OCI-LY1 (cell line): ENCODE results near the gene C4orf51.

Experiments used
- H2AFZ ChIP-seq: fragments of 200-600 bp; sonication (generic), shearing (Covaris generic); 2 replicates; pipeline ENCODE4 v1.6.0; 2014; ENCODE audit warnings: antibody characterized with exemption, mild to moderate bottlenecking, low read length
- H3F3A ChIP-seq: fragments of 200-600 bp; sonication (generic), shearing (Covaris generic); 2 replicates; pipeline ENCODE4 v1.6.0; 2014; ENCODE audit warnings: mild to moderate bottlenecking, antibody characterized with exemption, low read length, moderate library complexity; ENCODE audit not compliant: insufficient read depth
- H3K27ac ChIP-seq: fragments of 200-600 bp; sonication (generic); 2 replicates; pipeline ENCODE4 v1.5.1; 2014; ENCODE audit warnings: low read length, mixed run types, mild to moderate bottlenecking, low read depth; ENCODE audit not compliant: poor library complexity, severe bottlenecking
- H3K27me3 ChIP-seq: fragments of 200-600 bp; sonication (generic); 2 replicates; pipeline ENCODE4 v1.6.0; 2014; ENCODE audit warnings: antibody characterized with exemption, mild to moderate bottlenecking, low read length, moderate library complexity; ENCODE audit not compliant: insufficient read depth
- H3K36me3 ChIP-seq: fragments of 200-600 bp; sonication (generic); 2 replicates; pipeline ENCODE4 v1.6.1; 2014; ENCODE audit warnings: mild to moderate bottlenecking, antibody characterized with exemption, low read length, moderate library complexity, mixed read lengths; ENCODE audit not compliant: insufficient read depth
- H3K4me1 ChIP-seq: fragments of 200-600 bp; sonication (generic); 2 replicates; pipeline ENCODE4 v1.5.1; 2014; ENCODE audit warnings: mild to moderate bottlenecking, low read length, moderate library complexity; ENCODE audit not compliant: insufficient read depth, severe bottlenecking
- H3K4me2 ChIP-seq: fragments of 200-600 bp; sonication (generic), shearing (Covaris generic); 2 replicates; pipeline ENCODE4 v1.6.1; 2014; ENCODE audit warnings: low read length
- H3K4me3 ChIP-seq: fragments of 200-600 bp; sonication (generic); 2 replicates; pipeline ENCODE4 v1.5.1; 2014; ENCODE audit warnings: low read length, low read depth, mild to moderate bottlenecking, mixed read lengths; ENCODE audit not compliant: poor library complexity, severe bottlenecking
- H3K79me2 ChIP-seq: fragments of 200-600 bp; shearing (Covaris generic); 2 replicates; pipeline ENCODE4 v1.6.1; 2016; ENCODE audit warnings: mixed run types, low read length, mixed read lengths; ENCODE audit not compliant: insufficient read depth
- H3K9ac ChIP-seq: fragments of 200-600 bp; sonication (generic), shearing (Covaris generic); 2 replicates; pipeline ENCODE4 v1.6.1; 2014; ENCODE audit warnings: mild to moderate bottlenecking, low read length, mixed read lengths
- H3K9me2 ChIP-seq: fragments of 200-600 bp; sonication (generic), shearing (Covaris generic); 2 replicates; pipeline ENCODE4 v1.6.1; 2014; ENCODE audit warnings: low read depth, mild to moderate bottlenecking, low read length, mixed read lengths
- H3K9me3 ChIP-seq: fragments of 200-600 bp; shearing (Covaris generic); 2 replicates; pipeline ENCODE4 v1.6.1; 2014; ENCODE audit warnings: low read length, mixed read lengths
- H4K20me1 ChIP-seq: fragments of 200-600 bp; sonication (generic), shearing (Covaris generic); 2 replicates; pipeline ENCODE4 v1.6.0; 2016; ENCODE audit warnings: mild to moderate bottlenecking, low read length; ENCODE audit not compliant: insufficient read depth
- CTCF ChIP-seq: fragments of 200-600 bp; sonication (generic), shearing (Covaris generic); IDR thresholded peaks from 2 replicates; pipeline ENCODE4 v1.5.1; 2017; ENCODE audit warnings: mild to moderate bottlenecking, antibody characterized with exemption, low read length, moderate library complexity, mixed read lengths
- EZH2 ChIP-seq: fragments of 200-600 bp; sonication (generic), shearing (Covaris generic); IDR thresholded peaks from 2 replicates; pipeline ENCODE4 v1.8.0; 2017; ENCODE audit warnings: borderline replicate concordance, mixed run types, mild to moderate bottlenecking, antibody characterized with exemption, low read length, moderate library complexity, mixed read lengths

Gene C4orf51

GRCh38 chr4:145756244-145756643, 76.3 kb downstream of the C4orf51 start:
- H3K79me2 ChIP-seq = no peaks in the 10 kb centered on the region
- no peak overlapping the region for H2AFZ ChIP-seq
- no peaks in the 10 kb centered on the region for H3K27me3 ChIP-seq
- H3K4me3 ChIP-seq = no peak overlapping the region
- no peak overlapping the region for H3K4me2 ChIP-seq
- no peaks in the 10 kb centered on the region for H3K9me2 ChIP-seq
- H3F3A ChIP-seq = no peaks in the 10 kb centered on the region
- H3K36me3 ChIP-seq = peaks cover 22% of the 10 kb centered on the region
- H4K20me1 ChIP-seq = no peaks in the 10 kb centered on the region
- no peaks in the 10 kb centered on the region for H3K4me1 ChIP-seq
- H3K27ac ChIP-seq = no peak overlapping the region
- H3K9ac ChIP-seq = no peak overlapping the region
- TF ChIP-seq CTCF (no peak), EZH2 (no peak)
- H3K9me3 ChIP-seq = no peaks in the 10 kb centered on the region

GRCh38 chr4:145757188-145757587, 77.2 kb downstream of the C4orf51 start:
- Histone ChIP-seq H4K20me1 (no peaks in the 10 kb centered on the region), H3K36me3 (peaks cover 31% of the 10 kb centered on the region), H3K27ac (no peak overlapping the region), H3K9ac (no peak overlapping the region), H3K79me2 (no peaks in the 10 kb centered on the region), H3K9me3 (no peaks in the 10 kb centered on the region), H2AFZ (no peak overlapping the region), H3K4me1 (no peaks in the 10 kb centered on the region), H3K4me3 (no peak overlapping the region), H3K4me2 (no peak overlapping the region), H3K27me3 (no peaks in the 10 kb centered on the region), H3F3A (no peaks in the 10 kb centered on the region), H3K9me2 (no peaks in the 10 kb centered on the region)
- TF ChIP-seq CTCF = no peak
- no peak for TF ChIP-seq EZH2

GRCh38 chr4:145760176-145760575, 80.2 kb downstream of the C4orf51 start:
- H3K4me3 ChIP-seq = no peak overlapping the region
- H3F3A ChIP-seq = no peaks in the 10 kb centered on the region
- H3K9ac ChIP-seq = no peak overlapping the region
- H3K36me3 ChIP-seq = peaks cover 58% of the 10 kb centered on the region
- H3K27ac ChIP-seq = no peak overlapping the region
- H3K4me2 ChIP-seq = no peak overlapping the region
- H3K4me1 ChIP-seq = no peaks in the 10 kb centered on the region
- no peak overlapping the region for H2AFZ ChIP-seq
- H3K79me2 ChIP-seq = no peaks in the 10 kb centered on the region
- no peaks in the 10 kb centered on the region for H3K9me3 ChIP-seq
- no peaks in the 10 kb centered on the region for H3K9me2 ChIP-seq
- H4K20me1 ChIP-seq = no peaks in the 10 kb centered on the region
- TF ChIP-seq CTCF = no peak
- no peak for TF ChIP-seq EZH2
- H3K27me3 ChIP-seq = no peaks in the 10 kb centered on the region
